ENCODE results near the gene SIVA1.

Gene SIVA1

GRCh38 chr14:104739026-104739425 is 13.9 kb upstream of the SIVA1 start:
- Histone ChIP-seq H3K27ac (ENCODE audit: low read length) (no peak overlapping the region), H3K9me3 (ENCODE audit: insufficient read depth, low read length, severe bottlenecking) (no peaks in the 10 kb centered on the region), H2AFZ (ENCODE audit: low read depth, low read length) (no peak overlapping the region), H3K9ac (ENCODE audit: low read depth, low read length) (no peak overlapping the region), H3K4me2 (ENCODE audit: insufficient read depth, low read length) (no peak overlapping the region), H3K27me3 (ENCODE audit: insufficient read depth, low read length, poor library complexity) (no peaks in the 10 kb centered on the region), H3K4me1 (ENCODE audit: insufficient read depth, low read length) (no peaks in the 10 kb centered on the region), H3K79me2 (ENCODE audit: insufficient read depth, low read length) (no peaks in the 10 kb centered on the region), H4K20me1 (ENCODE audit: insufficient read depth, low read length) (peaks cover 3% of the 10 kb centered on the region; the same call in 1 of the 2 replicates), H3K36me3 (ENCODE audit: insufficient read depth, low read length) (no peaks in the 10 kb centered on the region), H3K4me3 (ENCODE audit: low read depth in 1 of 2, low read length in 2 of 2) (no peak overlapping the region)
- TF ChIP-seq CTCF (IDR thresholded peaks at IDR 0.05; ENCODE audit: borderline replicate concordance, extremely low read depth, low read length, poor library complexity, severe bottlenecking), result no peak
- TF ChIP-seq EZH2 (IDR thresholded peaks at IDR 0.05; ENCODE audit: borderline replicate concordance, low read depth, low read length, severe bottlenecking), result no peak
- no peak for ATAC-seq (ENCODE audit: insufficient read depth, low read depth)
- DNase-seq, result no peak

GRCh38 chr14:104739546-104740516 is 13.1 kb upstream of the SIVA1 start:
- no peak for TF ChIP-seq CTCF (IDR thresholded peaks at IDR 0.05; ENCODE audit: borderline replicate concordance, extremely low read depth, low read length, poor library complexity, severe bottlenecking)
- no peak for TF ChIP-seq EZH2 (IDR thresholded peaks at IDR 0.05; ENCODE audit: borderline replicate concordance, low read depth, low read length, severe bottlenecking)

DNA sequence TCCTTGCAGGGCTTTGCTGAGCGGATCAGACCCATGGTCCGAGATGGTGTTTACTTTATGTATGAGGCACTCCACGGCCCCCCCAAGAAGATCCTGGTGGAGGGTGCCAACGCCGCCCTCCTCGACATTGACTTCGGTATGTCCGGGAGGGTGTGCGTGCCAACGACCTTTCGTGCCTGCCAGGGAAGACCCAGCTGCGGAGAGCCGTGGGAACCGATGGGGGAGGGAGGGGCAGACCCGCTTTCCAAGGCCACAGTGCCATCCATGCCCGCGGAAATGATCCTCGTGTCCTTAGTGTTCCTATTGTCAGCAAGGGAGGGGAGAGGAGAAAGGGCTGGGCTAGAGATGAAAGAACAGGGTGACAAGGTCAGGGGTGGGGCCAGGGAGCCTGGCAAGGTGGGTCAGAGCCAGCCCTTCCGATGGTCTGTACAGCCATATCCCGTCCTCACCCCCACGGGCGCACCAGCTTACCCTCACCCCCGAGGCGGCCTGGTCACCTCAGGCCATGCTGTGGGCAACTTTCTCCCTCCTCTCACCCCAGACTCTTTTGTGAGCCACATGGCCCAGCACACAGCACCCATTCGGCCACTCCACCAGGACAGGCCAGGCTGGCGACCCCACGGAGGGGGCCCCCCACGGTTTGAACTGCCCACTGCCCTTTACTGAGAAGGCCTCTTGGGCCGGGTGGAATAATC is 11.7 kb upstream of the SIVA1 start:
- no peaks in the 10 kb centered on the region for H3K9me3 ChIP-seq (ENCODE audit: insufficient read depth, low read length, severe bottlenecking)
- no peaks in the 10 kb centered on the region for H3K27me3 ChIP-seq (ENCODE audit: insufficient read depth, low read length, poor library complexity)
- TF ChIP-seq EZH2 (IDR thresholded peaks at IDR 0.05; ENCODE audit: borderline replicate concordance, low read depth, low read length, severe bottlenecking) (no peak), CTCF (IDR thresholded peaks at IDR 0.05; ENCODE audit: borderline replicate concordance, extremely low read depth, low read length, poor library complexity, severe bottlenecking) (no peak)
- H3K4me2 ChIP-seq (ENCODE audit: insufficient read depth, low read length), result no peak overlapping the region
- no peaks in the 10 kb centered on the region for H3K4me1 ChIP-seq (ENCODE audit: insufficient read depth, low read length)
- no peak overlapping the region for H2AFZ ChIP-seq (ENCODE audit: low read depth, low read length)
- no peak for DNase-seq
- peaks cover 3% of the 10 kb centered on the region; the same call in 1 of the 2 replicates for H4K20me1 ChIP-seq (ENCODE audit: insufficient read depth, low read length)
- no peak for ATAC-seq (ENCODE audit: insufficient read depth, low read depth)
- H3K36me3 ChIP-seq (ENCODE audit: insufficient read depth, low read length), result no peaks in the 10 kb centered on the region
- H3K27ac ChIP-seq (ENCODE audit: low read length), result no peak overlapping the region
- H3K79me2 ChIP-seq (ENCODE audit: insufficient read depth, low read length), result no peaks in the 10 kb centered on the region
- H3K9ac ChIP-seq (ENCODE audit: low read depth, low read length), result no peak overlapping the region
- no peak overlapping the region for H3K4me3 ChIP-seq (ENCODE audit: low read depth in 1 of 2, low read length in 2 of 2)

More at GRCh38 chr14:104739546-104740516, 13.1 kb upstream of the SIVA1 start:
- ATAC-seq (ENCODE audit: insufficient read depth, low read depth) (no peak), DNase-seq (no peak)
- no peaks in the 10 kb centered on the region for H3K9me3 ChIP-seq (ENCODE audit: insufficient read depth, low read length, severe bottlenecking)
- H3K4me2 ChIP-seq (ENCODE audit: insufficient read depth, low read length), result no peak overlapping the region
- H3K4me1 ChIP-seq (ENCODE audit: insufficient read depth, low read length), result no peaks in the 10 kb centered on the region
- H3K27ac ChIP-seq (ENCODE audit: low read length), result no peak overlapping the region
- no peaks in the 10 kb centered on the region for H3K36me3 ChIP-seq (ENCODE audit: insufficient read depth, low read length)
- H3K27me3 ChIP-seq (ENCODE audit: insufficient read depth, low read length, poor library complexity), result no peaks in the 10 kb centered on the region
- no peak overlapping the region for H3K9ac ChIP-seq (ENCODE audit: low read depth, low read length)
- no peak overlapping the region for H3K4me3 ChIP-seq (ENCODE audit: low read depth in 1 of 2, low read length in 2 of 2)
- peaks cover 3% of the 10 kb centered on the region; the same call in 1 of the 2 replicates for H4K20me1 ChIP-seq (ENCODE audit: insufficient read depth, low read length)
- no peak overlapping the region for H2AFZ ChIP-seq (ENCODE audit: low read depth, low read length)
- no peaks in the 10 kb centered on the region for H3K79me2 ChIP-seq (ENCODE audit: insufficient read depth, low read length)

Data from DND-41 (cell line).